ENCODE results near the gene PAK3.
A peak's percentile ranks its signal among the peaks of the same experiment; 100 is the strongest.

The PAK3 gene

GRCh38 chrX:111133389-111133788 is 37.4 kb downstream of the PAK3 start:
- no peak for DNase-seq

- DNase-seq: no peak
Observed at GRCh38 chrX:111145878-111146277, 49.9 kb downstream of the PAK3 start.

GRCh38 chrX:111151764-111152163 is 55.8 kb downstream of the PAK3 start:
- no peak for DNase-seq

GRCh38 chrX:111159232-111159631 is 63.2 kb downstream of the PAK3 start:
- DNase-seq: no peak

GRCh38 chrX:111164728-111165127 is 68.7 kb downstream of the PAK3 start:
- peak; percentile 10 for DNase-seq

- DNase-seq: no peak
Observed at GRCh38 chrX:111165902-111166301, 69.9 kb downstream of the PAK3 start.

- no peak for DNase-seq
Observed at GRCh38 chrX:111167334-111167733, 71.3 kb downstream of the PAK3 start.

- DNase-seq: peak; percentile 26
Observed at GRCh38 chrX:111168314-111168713, 72.3 kb downstream of the PAK3 start.

GRCh38 chrX:111169141-111169540 is 73.2 kb downstream of the PAK3 start:
- no peak for DNase-seq

GRCh38 chrX:111170017-111170416 is 74.0 kb downstream of the PAK3 start:
- DNase-seq: no peak

GRCh38 chrX:111180750-111181240 is 84.8 kb downstream of the PAK3 start:
- peak; percentile 27 for DNase-seq

GRCh38 chrX:111181951-111182350 is 86.0 kb downstream of the PAK3 start:
- DNase-seq: peak; percentile 75

- DNase-seq: no peak
Observed at GRCh38 chrX:111182997-111183396, 87.0 kb downstream of the PAK3 start.

- no peak for DNase-seq
Observed at GRCh38 chrX:111191598-111191997, 95.6 kb downstream of the PAK3 start.

GRCh38 chrX:111199505-111199904 is 103.5 kb downstream of the PAK3 start:
- no peak for DNase-seq

GRCh38 chrX:111200327-111200726 is 104.3 kb downstream of the PAK3 start:
- no peak for DNase-seq

- no peak for DNase-seq
Observed at GRCh38 chrX:111207851-111208250, 111.9 kb downstream of the PAK3 start.

- no peak for DNase-seq
Observed at GRCh38 chrX:111216293-111216801, 120.4 kb downstream of the PAK3 start.

- peak; percentile 17 for DNase-seq
Observed at GRCh38 chrX:111244235-111244750, 148.3 kb downstream of the PAK3 start.

- no peak for DNase-seq
Observed at GRCh38 chrX:111254896-111255693, 159.1 kb downstream of the PAK3 start.

GRCh38 chrX:111257733-111258132 is 161.7 kb downstream of the PAK3 start:
- DNase-seq: no peak

GRCh38 chrX:111259559-111259958 is 163.6 kb downstream of the PAK3 start:
- no peak for DNase-seq

- DNase-seq: no peak
Observed at GRCh38 chrX:111260451-111260850, 164.5 kb downstream of the PAK3 start.

GRCh38 chrX:111262086-111262485 is 166.1 kb downstream of the PAK3 start:
- DNase-seq: no peak
